HG03097 (cell line): ENCODE measurements around the gene MYO18A.

Source experiments
- ATAC-seq: cut with Tn5 transposase; IDR thresholded peaks from one replicate; pipeline ENCODE4 v1.9.1; 2021; ENCODE audit not compliant: unreplicated experiment, low FRiP score

MYO18A gene

GRCh38 chr17:29131814-29132682 is 48.1 kb downstream of the MYO18A start:
- no peak for ATAC-seq

GRCh38 chr17:29129731-29130130 is 50.5 kb downstream of the MYO18A start:
- no peak for ATAC-seq

- no peak for ATAC-seq
These were observed 52.4 kb downstream of the MYO18A start for GRCh38 chr17:29127840-29128239.

- ATAC-seq = no peak
These were observed 53.8 kb downstream of the MYO18A start for GRCh38 chr17:29126268-29126930.

GRCh38 chr17:29125651-29126050 is 54.5 kb downstream of the MYO18A start:
- ATAC-seq = no peak

GRCh38 chr17:29124925-29125273 is 55.3 kb downstream of the MYO18A start:
- ATAC-seq = no peak

GRCh38 chr17:29124135-29124924 is 55.9 kb downstream of the MYO18A start:
- no peak for ATAC-seq

GRCh38 chr17:29123111-29123510 is 57.1 kb downstream of the MYO18A start:
- ATAC-seq = no peak

- no peak for ATAC-seq
These were observed 58.8 kb downstream of the MYO18A start for GRCh38 chr17:29121442-29121841.

GRCh38 chr17:29120433-29120832 is 59.8 kb downstream of the MYO18A start:
- no peak for ATAC-seq

GRCh38 chr17:29119265-29119664 is 60.9 kb downstream of the MYO18A start:
- ATAC-seq = no peak

GRCh38 chr17:29116804-29117753 is 63.1 kb downstream of the MYO18A start:
- ATAC-seq = no peak

- ATAC-seq = no peak
These were observed 64.0 kb downstream of the MYO18A start for GRCh38 chr17:29115961-29116803.

- no peak for ATAC-seq
These were observed 64.8 kb downstream of the MYO18A start for GRCh38 chr17:29115435-29115834.

- ATAC-seq = no peak
These were observed 66.1 kb downstream of the MYO18A start for GRCh38 chr17:29114141-29114540.

- no peak for ATAC-seq
These were observed 66.9 kb downstream of the MYO18A start for GRCh38 chr17:29113334-29113733.

GRCh38 chr17:29112771-29113295 is 67.4 kb downstream of the MYO18A start:
- no peak for ATAC-seq

GRCh38 chr17:29111816-29112499 is 68.2 kb downstream of the MYO18A start:
- ATAC-seq = no peak

GRCh38 chr17:29110372-29110757 is 69.8 kb downstream of the MYO18A start:
- ATAC-seq = no peak
